K562 (cell line): ENCODE data around the gene TTC24. TPM values are rescaled to one million over a fixed set of nuclear protein-coding genes. Genes with fewer than 3 reads are reported as not detected.

Experiments used
- ATAC-seq: fragments of 200-7000 bp; cut with Tn5 transposase; 3 replicates; pipeline ENCODE4 v1.9.1; 2020; ENCODE audit warnings: moderate library complexity
- BruUV-seq: library from RNA; stranded (reverse); fragments of 400-500 nt; replicated peaks from 2 replicates; lab custom pipeline; 2021; lab: Mats Ljungman, UMichigan
- CTCF ChIA-PET: fragments of 300-600 bp; formaldehyde crosslinking; extraction: SDS; loops from one replicate; lab custom pipeline; 2021; ENCODE audit warnings: low intra/inter-chr PET ratio; lab: Yijun Ruan, JAX
- POLR2A ChIA-PET: fragments of 300-600, 350-650 bp; sonication (Branson Sonifier 250); formaldehyde crosslinking; extraction: SDS; loops from one replicate; lab custom pipeline; 2021; ENCODE audit warnings: antibody characterized with exemption, inconsistent platforms; lab: Yijun Ruan, JAX
- DNase-seq, 4 experiments: peaks; one replicate each; pipeline versions ENCODE4 v3.0.0 to v3.0.0-alpha.2; 2011 to 2018; ENCODE audit warnings: low spot score in 3 of 4, mixed read lengths in 3 of 4; ENCODE audit errors: extremely low read depth in 1 of 4
- FAIRE-seq: peaks from 2 replicates; lab custom pipeline; 2011; peaks lifted over from hg19 to GRCh38; lab: Jason Lieb, UNC
- H2AFZ ChIP-seq: 2 replicates; pipeline ENCODE4 v1.6.0; 2011; ENCODE audit warnings: low read depth, low read length, control low read depth, inconsistent platforms
- H3K27ac ChIP-seq: fragments of 200-600 bp; 3 replicates; pipeline ENCODE4 v1.8.0; 2011; ENCODE audit warnings: low read depth, mild to moderate bottlenecking, control low read depth, inconsistent platforms, low read length, moderate library complexity, mixed read lengths; ENCODE audit errors: extremely low read depth
- H3K27me3 ChIP-seq, 2 experiments: fragments of 300-600 bp in 1 of 2; 2 replicates in 1 of 2; 3 replicates in 1 of 2; pipeline versions ENCODE4 v1.6.0 to v1.8.0; 2011; ENCODE audit warnings: inconsistent platforms in 2 of 2, low read length in 2 of 2, mild to moderate bottlenecking in 1 of 2, mixed read lengths in 1 of 2, moderate library complexity in 1 of 2; ENCODE audit not compliant: control insufficient read depth in 2 of 2, insufficient read depth in 2 of 2
- H3K36me3 ChIP-seq: fragments of 300-600 bp; 3 replicates; pipeline ENCODE4 v1.8.0; 2011; ENCODE audit warnings: mild to moderate bottlenecking, low read length, inconsistent platforms; ENCODE audit not compliant: control insufficient read depth, insufficient read depth
- H3K4me1 ChIP-seq, 2 experiments: fragments of 200-600 bp in 1 of 2; replicated peaks in 1 of 2; 2 replicates in 1 of 2; 3 replicates in 1 of 2; pipeline versions ENCODE4 v1.5.1 to v1.8.0; 2011; ENCODE audit warnings: inconsistent platforms in 2 of 2, low read length in 2 of 2, mild to moderate bottlenecking in 1 of 2, mixed read lengths in 1 of 2, moderate library complexity in 1 of 2; ENCODE audit not compliant: control insufficient read depth in 2 of 2, insufficient read depth in 2 of 2
- H3K4me2 ChIP-seq: 2 replicates; pipeline ENCODE4 v1.6.1; 2011; ENCODE audit warnings: low read length, control low read depth, inconsistent platforms, mixed read lengths; ENCODE audit not compliant: insufficient read depth
- H3K4me3 ChIP-seq: fragments of 200-600 bp; sonication (generic), shearing (Covaris generic); 2 replicates; pipeline ENCODE4 v1.5.1; 2016; ENCODE audit warnings: control low read depth, inconsistent platforms
- H3K79me2 ChIP-seq: fragments of 200-600 bp; 3 replicates; pipeline ENCODE4 v1.8.0; 2011; ENCODE audit warnings: low read length, inconsistent platforms; ENCODE audit not compliant: control insufficient read depth, insufficient read depth
- H3K9ac ChIP-seq, 2 experiments: 2 replicates each; pipeline versions ENCODE4 v1.6.0 to v1.6.1; 2011; ENCODE audit warnings: low read depth in 2 of 2, low read length in 2 of 2, control low read depth in 1 of 2, inconsistent platforms in 1 of 2, mild to moderate bottlenecking in 1 of 2, mixed read lengths in 1 of 2; ENCODE audit not compliant: insufficient read depth in 1 of 2
- H3K9me1 ChIP-seq: one replicate; pipeline ENCODE4 v1.6.0; 2011; ENCODE audit warnings: inconsistent platforms, mild to moderate bottlenecking, low read length, moderate library complexity; ENCODE audit not compliant: control insufficient read depth, insufficient read depth
- H3K9me3 ChIP-seq: replicated peaks from 2 replicates; pipeline ENCODE4 v1.5.1; 2011; ENCODE audit warnings: low read depth, low read length, inconsistent platforms; ENCODE audit not compliant: control insufficient read depth, insufficient read depth
- H4K20me1 ChIP-seq: replicated peaks from 2 replicates; pipeline ENCODE4 v1.6.1; 2011; ENCODE audit warnings: low read length, inconsistent platforms, mixed read lengths; ENCODE audit not compliant: control insufficient read depth, insufficient read depth
- ADNP ChIP-seq: fragments of 200-800 bp; sonication (Bioruptor generic); IDR thresholded peaks from 2 replicates; pipeline ENCODE4 v1.6.1; 2016; ENCODE audit warnings: missing genetic modification characterization, missing compliant biosample characterization
- BCOR ChIP-seq: fragments of 450-650 bp; IDR thresholded peaks from 2 replicates; pipeline ENCODE4 v1.6.1; 2016
- CBX1 ChIP-seq: sonication (generic); IDR thresholded peaks from 2 replicates; pipeline ENCODE4 v1.6.1; 2016; ENCODE audit warnings: antibody characterized with exemption, low read depth, mild to moderate bottlenecking
- CHD4 ChIP-seq: fragments of 200-600 bp; sonication (generic); IDR thresholded peaks from 3 replicates; pipeline ENCODE4 v1.6.1; 2012; ENCODE audit warnings: low read depth, mild to moderate bottlenecking, mixed read lengths, low read length, inconsistent platforms; ENCODE audit not compliant: insufficient read depth, insufficient replicate concordance, poor library complexity, severe bottlenecking
- ERF ChIP-seq: fragments of 450-650 bp; formaldehyde crosslinking; IDR thresholded peaks from 2 replicates; pipeline ENCODE4 v1.4.0; 2020; ENCODE audit warnings: mild to moderate bottlenecking, mixed read lengths
- HDAC2 ChIP-seq: fragments of 450-650 bp; IDR thresholded peaks from 2 replicates; pipeline ENCODE4 v1.6.1; 2016; ENCODE audit warnings: mild to moderate bottlenecking
- HMGXB4 ChIP-seq: sonication (generic); formaldehyde crosslinking; IDR thresholded peaks from 2 replicates; pipeline ENCODE4 v1.8.1; 2023; ENCODE audit warnings: mild to moderate bottlenecking, missing genetic modification reagents
- KDM1A ChIP-seq, 2 experiments: fragments of 450-650 bp; IDR thresholded peaks; 2 replicates each; pipeline ENCODE4 v1.6.1; 2016; ENCODE audit warnings: mild to moderate bottlenecking in 2 of 2
- POLR2A ChIP-seq: fragments of 450-650 bp; conservative IDR thresholded peaks from 2 replicates; pipeline ENCODE4 v1.6.1; 2016
- POLR2AphosphoS5 ChIP-seq: IDR thresholded peaks from 2 replicates; pipeline ENCODE4 v1.6.1; 2011; ENCODE audit warnings: mild to moderate bottlenecking, low read depth, low read length, moderate library complexity; ENCODE audit not compliant: control insufficient read depth, insufficient read depth
- POLR2B ChIP-seq: fragments of 450-650 bp; IDR thresholded peaks from 2 replicates; pipeline ENCODE4 v1.6.1; 2018; ENCODE audit warnings: low read depth; ENCODE audit not compliant: partially characterized antibody
- RBM25 ChIP-seq: fragments of 200-400 bp; formaldehyde crosslinking; IDR thresholded peaks from 2 replicates; pipeline ENCODE4 v1.6.1; 2018; ENCODE audit warnings: low read length, low read depth, moderate library complexity; ENCODE audit not compliant: severe bottlenecking
- RCOR1 ChIP-seq, 2 experiments: IDR thresholded peaks; 2 replicates each; pipeline ENCODE4 v1.6.1; 2012; ENCODE audit warnings: low read depth in 2 of 2, low read length in 2 of 2, borderline replicate concordance in 1 of 2, improper control_type of control experiment in 1 of 2
- SMARCA5 ChIP-seq: fragments of 450-650 bp; IDR thresholded peaks from 2 replicates; pipeline ENCODE4 v1.6.1; 2016
- SUPT5H ChIP-seq: fragments of 450-650 bp; IDR thresholded peaks from 2 replicates; pipeline ENCODE4 v1.6.1; 2016
- ZC3H4 ChIP-seq: sonication (generic); formaldehyde crosslinking; IDR thresholded peaks from 2 replicates; pipeline ENCODE4 v1.9.0; 2021; ENCODE audit warnings: missing genetic modification reagents, borderline replicate concordance
- ZKSCAN3 ChIP-seq: fragments of 250-450 bp; sonication (Bioruptor Pico); IDR thresholded peaks from 2 replicates; pipeline ENCODE4 v1.4.0; 2020
- WGBS: fragments of 100-300 bp; shearing (Covaris generic); methylation state at CpG from one replicate; pipeline ENCODE4 v1.1.6; 2016; ENCODE audit warnings: low coverage, mixed read lengths; ENCODE audit not compliant: insufficient coverage; ENCODE audit errors: missing lambda C conversion rate; 5-methylcytosine and 5-hydroxymethylcytosine counted together
- in situ Hi-C: fragments of 300-500 bp; cut with MboI; formaldehyde crosslinking; loops from 4 replicates; pipeline ENCODE4 v1.15.0; 2018; ENCODE audit warnings: inconsistent platforms, mixed read lengths
- intact Hi-C: fragments of 100-400 bp; cut with micrococcal nuclease; formaldehyde crosslinking; loops from 2 replicates; pipeline ENCODE4 v1.14.2; 2022
- polyA plus RNA-seq, 8 experiments: library from polyadenylated mRNA; depleted of rRNA in 4 of 8; stranded (reverse) in 5 of 8; unstranded in 3 of 8; fragments of >200 nt; fragmentation: Nextera tagmentation in 2 of 8; fragmentation: Illumina TruSeq in 1 of 8; extraction: Ambion mirVana in 2 of 8; extraction: Trizol in 1 of 8; gene quantifications; 2 replicates each; pipeline versions ENCODE4 v1.2.1 to v1.2.3, GENCODE V29; 2011 to 2014; ENCODE audit warnings: inconsistent platforms in 1 of 8, missing spikeins in 1 of 8
- total RNA-seq, 7 experiments: library from RNA; depleted of rRNA in 6 of 7; stranded (reverse); fragments of >200 nt in 6 of 7; fragmentation: Illumina TruSeq in 2 of 7; extraction: Trizol in 2 of 7; gene quantifications; 2 replicates each; pipeline versions ENCODE4 v1.2.1 to v1.2.3, GENCODE V29; 2011 to 2021; ENCODE audit warnings: low replicate concordance in 1 of 7
- TF ChIP-seq, protein P1 (sequence below): fragments of 250-450 bp; sonication (Bioruptor Pico); IDR thresholded peaks from 2 replicates; pipeline ENCODE4 v1.8.0; 2022; ENCODE audit warnings: moderate library complexity, mild to moderate bottlenecking, inconsistent platforms

The TTC24 gene
- total and polyA plus RNA-seq, 9 of the 15 experiments (the other 6 are each of a cell fraction or from before 2014, with no cell fraction given) = not detected

GRCh38 chr1:156592910-156593660, 13.6 kb downstream of the TTC24 start:
- WGBS = 78% methylated on average over 8 of the region's 8 CpGs
- peak overlapping the region; percentile 96; the same call in 1 of the 2 replicates for H3K4me2 ChIP-seq
- H2AFZ ChIP-seq = no peak overlapping the region
- in situ Hi-C loops = no loop called here
- ChIA-PET POLR2A (interaction anchor here (0.6 to 2.6 kb wide), 13 partner anchors 7 to 869 kb away, joined by 3 to 13 read pairs (median 4); partner anchors contain the start of genes GPATCH4 and TTC24), CTCF (no interaction called here)
- peak overlapping the region; percentile 88; the same call in 1 of the 2 replicates for H3K4me3 ChIP-seq
- peaks cover 60% of the 10 kb centered on the region for H3K36me3 ChIP-seq
- H3K9me3 ChIP-seq = no peaks in the 10 kb centered on the region
- H4K20me1 ChIP-seq = no peaks in the 10 kb centered on the region
- H3K27me3 ChIP-seq = no peaks in the 10 kb centered on the region
- no peak for FAIRE-seq
- no peak for ATAC-seq
- H3K9ac ChIP-seq = peak overlapping the region in 1 of 2 experiments; percentile 88; a peak in 3 of 4 replicates
- intact Hi-C loops = no loop called here
- H3K79me2 ChIP-seq = peaks cover 26% of the 10 kb centered on the region
- H3K27ac ChIP-seq = no peak overlapping the region
- no TSS peak for BruUV-seq
- no peak for TF ChIP-seq POLR2AphosphoS5
- 0 out of 2 replicates have a peak, but pooled peaks have one; percentile 35 for TF ChIP-seq HDAC2
- peak; percentile 11 for TF ChIP-seq SUPT5H
- TF ChIP-seq ERF (CRISPR knock-in tag) = no peak
- TF ChIP-seq KDM1A (IDR thresholded peaks at IDR 0.05) = peak; percentile 68 to 73
- peak; percentile 86 for TF ChIP-seq CHD4
- TF ChIP-seq ZC3H4 (CRISPR knock-in tag) = no peak
- TF ChIP-seq BCOR = peak; percentile 94
- TF ChIP-seq HMGXB4 (CRISPR knock-in tag) = no peak
- TF ChIP-seq RBM25 = peak; percentile 96
- TF ChIP-seq POLR2B = no peak
- TF ChIP-seq ZKSCAN3 = no peak
- peak; percentile 15; the same call in 1 of the 2 replicates for TF ChIP-seq POLR2A
- TF ChIP-seq, protein P1, sequence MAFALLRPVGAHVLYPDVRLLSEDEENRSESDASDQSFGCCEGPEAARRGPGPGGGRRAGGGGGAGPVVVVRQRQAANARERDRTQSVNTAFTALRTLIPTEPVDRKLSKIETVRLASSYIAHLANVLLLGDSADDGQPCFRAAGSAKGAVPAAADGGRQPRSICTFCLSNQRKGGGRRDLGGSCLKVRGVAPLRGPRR (CRISPR knock-in tag) = no peak
- peak; percentile 58; the same call in 1 of the 2 replicates for TF ChIP-seq ADNP
- TF ChIP-seq CBX1 = 0 out of 2 replicates have a peak, but pooled peaks have one; percentile 48
- TF ChIP-seq RCOR1 (IDR thresholded peaks at IDR 0.05; ENCODE audit: borderline replicate concordance in 1 of 2, low read depth in 2 of 2, low read length in 2 of 2) = peak in 1 of 2 experiments; percentile 38; a peak in 1 of 4 replicates
- TF ChIP-seq SMARCA5 = peak; percentile 67
- H3K9me1 ChIP-seq = no peaks in the 10 kb centered on the region
- DNase-seq = no peak
- H3K4me1 ChIP-seq = peaks cover 7 to 15% of the 10 kb centered on the region in 2 experiments; a peak in 4 of 5 replicates
